Cardiac muscle cell (in vitro differentiated cells and primary cell): Measurements from ENCODE around the gene SSRP1. TPM values are rescaled to one million over a fixed set of nuclear protein-coding genes. Genes with fewer than 3 reads are reported as not detected.

Experiments used
- DNase-seq, 2 donors: peaks; one replicate each; pipeline versions ENCODE4 v3.0.0 to v3.0.0-alpha.2; 2010 to 2017; ENCODE audit warnings: low read depth in 1 of 2, low spot score in 1 of 2
- H3K27ac ChIP-seq: fragments of 200-600 bp; sonication (generic); 2 replicates; pipeline ENCODE4 v1.5.1; 2016
- H3K27me3 ChIP-seq: fragments of 200-600 bp; sonication (generic); 2 replicates; pipeline ENCODE4 v1.6.0; 2016; ENCODE audit warnings: control low read depth
- H3K36me3 ChIP-seq: fragments of 200-600 bp; sonication (generic); 2 replicates; pipeline ENCODE4 v1.5.1; 2016; ENCODE audit warnings: control low read depth
- H3K4me1 ChIP-seq: fragments of 200-600 bp; sonication (generic); 2 replicates; pipeline ENCODE4 v1.8.1; 2017; ENCODE audit warnings: low read depth, mild to moderate bottlenecking, mixed run types
- H3K4me3 ChIP-seq: fragments of 200-600 bp; sonication (generic); 2 replicates; pipeline ENCODE4 v1.5.1; 2016; ENCODE audit warnings: mild to moderate bottlenecking
- H3K9me3 ChIP-seq: fragments of 200-600 bp; sonication (generic); 2 replicates; pipeline ENCODE4 v1.5.1; 2017; ENCODE audit warnings: low read depth, mild to moderate bottlenecking, control low read depth
- polyA plus RNA-seq: library from polyadenylated mRNA; unstranded; fragments of >200 nt; fragmentation: Nextera tagmentation; extraction: Ambion mirVana; gene quantifications from 2 replicates; pipeline ENCODE4 v1.2.1, GENCODE V29; 2016
- total RNA-seq: library from RNA; depleted of rRNA; stranded (reverse); fragments of >200 nt; gene quantifications from 2 replicates; pipeline ENCODE4 v1.2.3, GENCODE V29; 2016
- TF ChIP-seq, protein P1 (sequence below): IDR thresholded peaks from 2 replicates; pipeline ENCODE4 v1.5.1; 2012; ENCODE audit warnings: low read depth, mild to moderate bottlenecking, low read length

The SSRP1 gene
- total and polyA plus RNA-seq, 2 experiments from 2014 or later = 87.0 to 180 TPM

DNA sequence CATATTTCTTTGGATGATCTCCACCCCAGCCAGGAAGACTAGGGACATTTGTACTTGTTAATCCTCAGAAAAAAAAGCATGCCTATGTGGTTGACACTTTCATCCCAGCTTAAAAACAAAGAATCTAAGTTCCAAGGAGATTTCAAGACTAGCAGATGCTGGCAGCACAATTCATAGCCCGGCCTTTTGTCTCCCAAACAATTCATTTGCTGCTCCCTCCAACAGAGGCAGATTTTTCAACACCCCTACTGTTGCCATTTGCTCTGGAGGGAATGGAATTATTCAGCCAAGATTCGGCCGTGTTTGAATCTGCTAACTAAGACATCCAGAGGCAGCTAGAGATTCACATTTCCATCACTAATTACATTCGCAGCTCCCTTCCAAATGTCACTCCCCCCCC lies 17.8 kb upstream of the SSRP1 start:
- no peak overlapping the region for H3K4me3 ChIP-seq
- H3K27ac ChIP-seq = no peak overlapping the region
- DNase-seq = no peak
- H3K36me3 ChIP-seq = no peaks in the 10 kb centered on the region
- no peaks in the 10 kb centered on the region for H3K9me3 ChIP-seq
- H3K4me1 ChIP-seq = peaks cover 18% of the 10 kb centered on the region
- TF ChIP-seq, protein P1, sequence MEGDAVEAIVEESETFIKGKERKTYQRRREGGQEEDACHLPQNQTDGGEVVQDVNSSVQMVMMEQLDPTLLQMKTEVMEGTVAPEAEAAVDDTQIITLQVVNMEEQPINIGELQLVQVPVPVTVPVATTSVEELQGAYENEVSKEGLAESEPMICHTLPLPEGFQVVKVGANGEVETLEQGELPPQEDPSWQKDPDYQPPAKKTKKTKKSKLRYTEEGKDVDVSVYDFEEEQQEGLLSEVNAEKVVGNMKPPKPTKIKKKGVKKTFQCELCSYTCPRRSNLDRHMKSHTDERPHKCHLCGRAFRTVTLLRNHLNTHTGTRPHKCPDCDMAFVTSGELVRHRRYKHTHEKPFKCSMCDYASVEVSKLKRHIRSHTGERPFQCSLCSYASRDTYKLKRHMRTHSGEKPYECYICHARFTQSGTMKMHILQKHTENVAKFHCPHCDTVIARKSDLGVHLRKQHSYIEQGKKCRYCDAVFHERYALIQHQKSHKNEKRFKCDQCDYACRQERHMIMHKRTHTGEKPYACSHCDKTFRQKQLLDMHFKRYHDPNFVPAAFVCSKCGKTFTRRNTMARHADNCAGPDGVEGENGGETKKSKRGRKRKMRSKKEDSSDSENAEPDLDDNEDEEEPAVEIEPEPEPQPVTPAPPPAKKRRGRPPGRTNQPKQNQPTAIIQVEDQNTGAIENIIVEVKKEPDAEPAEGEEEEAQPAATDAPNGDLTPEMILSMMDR = no peak
- H3K27me3 ChIP-seq = no peaks in the 10 kb centered on the region

DNA sequence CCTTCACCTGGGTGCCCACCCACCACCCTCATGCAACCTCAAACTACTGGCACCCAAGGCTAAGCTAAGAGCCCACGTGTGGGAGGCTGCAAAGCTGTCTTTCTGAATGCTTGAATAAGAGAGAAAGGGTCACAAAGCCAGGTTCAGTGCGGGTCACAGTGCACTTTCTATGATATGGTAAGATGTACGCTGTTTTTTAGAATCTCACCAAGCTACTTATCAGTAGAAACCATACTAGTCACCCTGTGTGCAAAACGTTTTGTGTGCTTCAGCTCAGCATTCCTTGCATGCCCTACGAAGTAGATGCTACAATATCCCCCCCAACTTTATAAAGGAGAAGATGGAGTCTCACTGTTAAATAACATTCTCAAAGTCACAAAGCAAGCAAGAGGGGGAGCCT lies 17.3 kb upstream of the SSRP1 start:
- H3K4me3 ChIP-seq = no peak overlapping the region
- no peaks in the 10 kb centered on the region for H3K27me3 ChIP-seq
- no peaks in the 10 kb centered on the region for H3K9me3 ChIP-seq

DNA sequence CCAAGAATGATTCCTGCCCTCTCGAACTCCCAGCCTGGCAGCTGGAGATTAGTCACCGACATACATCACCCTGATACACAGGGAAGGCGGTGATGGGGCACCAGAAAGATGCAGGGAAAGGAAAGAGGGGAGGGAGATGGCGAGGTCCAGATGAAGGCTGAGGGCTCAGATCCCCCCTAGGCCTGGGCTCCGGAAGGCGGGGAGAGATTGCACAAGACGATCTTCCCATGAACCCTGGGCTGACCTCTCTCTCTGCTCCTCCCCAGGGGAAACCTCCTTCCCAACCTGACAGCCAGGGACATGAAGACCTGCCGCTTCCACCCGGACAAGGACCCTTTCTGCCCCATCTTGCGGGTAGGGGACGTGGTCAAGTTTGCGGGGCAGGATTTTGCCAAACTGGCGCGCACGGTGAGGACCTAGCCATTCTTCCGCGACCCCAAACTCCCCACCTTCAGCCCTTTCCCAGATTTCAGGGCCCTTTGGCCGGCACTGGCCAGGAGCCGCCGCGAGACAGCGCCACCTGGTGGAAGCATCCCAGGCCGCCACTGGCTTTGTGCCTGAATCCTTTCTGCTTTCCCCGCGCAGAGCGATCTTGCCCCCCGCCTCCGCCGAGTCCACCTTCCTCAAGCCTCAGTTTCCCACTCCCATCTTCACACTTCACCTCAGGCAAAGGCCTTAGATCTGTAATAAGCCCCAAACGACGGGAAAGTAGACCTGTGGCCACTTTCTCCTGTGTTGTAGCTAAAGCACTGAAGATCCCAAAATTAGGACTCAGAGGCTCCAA lies 14.0 kb upstream of the SSRP1 start:
- peak; percentile 59 to 76 for DNase-seq
- H3K4me3 ChIP-seq = no peak overlapping the region
- TF ChIP-seq, protein P1 = peak; percentile 87
- H3K4me1 ChIP-seq = peaks cover 15% of the 10 kb centered on the region
- no peaks in the 10 kb centered on the region for H3K36me3 ChIP-seq
- no peaks in the 10 kb centered on the region for H3K27me3 ChIP-seq
- no peak overlapping the region for H3K27ac ChIP-seq
- H3K9me3 ChIP-seq = no peaks in the 10 kb centered on the region

More for the DNA sequence above, 17.3 kb upstream of the SSRP1 start:
- Histone ChIP-seq H3K4me1 (peaks cover 18% of the 10 kb centered on the region), H3K36me3 (no peaks in the 10 kb centered on the region), H3K27ac (no peak overlapping the region)
- DNase-seq = no peak
- TF ChIP-seq, protein P1 = no peak

GRCh38 chr11:57348636-57349313 lies 13.1 kb upstream of the SSRP1 start:
- no peaks in the 10 kb centered on the region for H3K9me3 ChIP-seq
- TF ChIP-seq, protein P1 = no peak
- DNase-seq = no peak
- no peaks in the 10 kb centered on the region for H3K27me3 ChIP-seq
- H3K4me1 ChIP-seq = peaks cover 14% of the 10 kb centered on the region
- no peak overlapping the region for H3K4me3 ChIP-seq
- no peaks in the 10 kb centered on the region for H3K36me3 ChIP-seq
- H3K27ac ChIP-seq = no peak overlapping the region

DNA sequence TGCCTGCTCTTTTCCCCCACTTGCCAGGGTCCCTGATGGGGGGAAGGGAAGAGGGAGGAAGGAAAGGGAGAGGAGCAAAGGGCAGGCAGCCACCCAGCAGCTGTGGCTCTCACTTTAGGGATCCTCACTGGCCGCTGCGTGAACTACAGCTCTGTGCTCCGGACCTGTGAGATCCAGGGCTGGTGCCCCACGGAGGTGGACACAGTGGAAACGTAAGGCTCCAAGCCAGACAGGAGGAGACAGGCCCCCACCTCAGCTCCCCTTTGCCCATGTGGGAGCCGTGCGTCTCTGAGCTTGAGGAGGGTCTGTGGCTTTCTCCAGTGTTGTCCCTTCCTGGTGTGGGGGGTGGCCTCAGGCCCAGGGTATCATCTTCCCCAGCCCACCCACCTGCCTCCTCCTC lies 12.4 kb upstream of the SSRP1 start:
- TF ChIP-seq, protein P1 = no peak
- Histone ChIP-seq H3K9me3 (no peaks in the 10 kb centered on the region), H3K4me1 (peaks cover 15% of the 10 kb centered on the region), H3K36me3 (no peaks in the 10 kb centered on the region), H3K4me3 (no peak overlapping the region), H3K27me3 (no peaks in the 10 kb centered on the region), H3K27ac (no peak overlapping the region)
- no peak for DNase-seq
